K562 (cell line): Measurements from ENCODE around the gene IDS. TPM values are rescaled to one million over a fixed set of nuclear protein-coding genes. Genes with fewer than 3 reads are reported as not detected.

Experiments
- ATAC-seq: fragments of 200-7000 bp; cut with Tn5 transposase; 3 replicates; pipeline ENCODE4 v1.9.1; 2020; ENCODE audit warnings: moderate library complexity
- BruUV-seq: library from RNA; stranded (reverse); fragments of 400-500 nt; replicated peaks from 2 replicates; lab custom pipeline; 2021; lab: Mats Ljungman, UMichigan
- CTCF ChIA-PET: fragments of 300-600 bp; formaldehyde crosslinking; extraction: SDS; loops from one replicate; lab custom pipeline; 2021; ENCODE audit warnings: low intra/inter-chr PET ratio; lab: Yijun Ruan, JAX
- POLR2A ChIA-PET: fragments of 300-600, 350-650 bp; sonication (Branson Sonifier 250); formaldehyde crosslinking; extraction: SDS; loops from one replicate; lab custom pipeline; 2021; ENCODE audit warnings: antibody characterized with exemption, inconsistent platforms; lab: Yijun Ruan, JAX
- DNase-seq, 4 experiments: peaks; one replicate each; pipeline versions ENCODE4 v3.0.0 to v3.0.0-alpha.2; 2011 to 2018; ENCODE audit warnings: low spot score in 3 of 4, mixed read lengths in 3 of 4; ENCODE audit errors: extremely low read depth in 1 of 4
- FAIRE-seq: peaks from 2 replicates; lab custom pipeline; 2011; peaks lifted over from hg19 to GRCh38; lab: Jason Lieb, UNC
- H2AFZ ChIP-seq: 2 replicates; pipeline ENCODE4 v1.6.0; 2011; ENCODE audit warnings: low read depth, low read length, control low read depth, inconsistent platforms
- H3K27ac ChIP-seq: fragments of 200-600 bp; 3 replicates; pipeline ENCODE4 v1.8.0; 2011; ENCODE audit warnings: low read depth, mild to moderate bottlenecking, control low read depth, inconsistent platforms, low read length, moderate library complexity, mixed read lengths; ENCODE audit errors: extremely low read depth
- H3K27me3 ChIP-seq, 2 experiments: fragments of 300-600 bp in 1 of 2; 2 replicates in 1 of 2; 3 replicates in 1 of 2; pipeline versions ENCODE4 v1.6.0 to v1.8.0; 2011; ENCODE audit warnings: inconsistent platforms in 2 of 2, low read length in 2 of 2, mild to moderate bottlenecking in 1 of 2, mixed read lengths in 1 of 2, moderate library complexity in 1 of 2; ENCODE audit not compliant: control insufficient read depth in 2 of 2, insufficient read depth in 2 of 2
- H3K36me3 ChIP-seq: fragments of 300-600 bp; 3 replicates; pipeline ENCODE4 v1.8.0; 2011; ENCODE audit warnings: mild to moderate bottlenecking, low read length, inconsistent platforms; ENCODE audit not compliant: control insufficient read depth, insufficient read depth
- H3K4me1 ChIP-seq, 2 experiments: fragments of 200-600 bp in 1 of 2; replicated peaks in 1 of 2; 2 replicates in 1 of 2; 3 replicates in 1 of 2; pipeline versions ENCODE4 v1.5.1 to v1.8.0; 2011; ENCODE audit warnings: inconsistent platforms in 2 of 2, low read length in 2 of 2, mild to moderate bottlenecking in 1 of 2, mixed read lengths in 1 of 2, moderate library complexity in 1 of 2; ENCODE audit not compliant: control insufficient read depth in 2 of 2, insufficient read depth in 2 of 2
- H3K4me2 ChIP-seq: 2 replicates; pipeline ENCODE4 v1.6.1; 2011; ENCODE audit warnings: low read length, control low read depth, inconsistent platforms, mixed read lengths; ENCODE audit not compliant: insufficient read depth
- H3K4me3 ChIP-seq: fragments of 200-600 bp; sonication (generic), shearing (Covaris generic); 2 replicates; pipeline ENCODE4 v1.5.1; 2016; ENCODE audit warnings: control low read depth, inconsistent platforms
- H3K79me2 ChIP-seq: fragments of 200-600 bp; 3 replicates; pipeline ENCODE4 v1.8.0; 2011; ENCODE audit warnings: low read length, inconsistent platforms; ENCODE audit not compliant: control insufficient read depth, insufficient read depth
- H3K9ac ChIP-seq, 2 experiments: 2 replicates each; pipeline versions ENCODE4 v1.6.0 to v1.6.1; 2011; ENCODE audit warnings: low read depth in 2 of 2, low read length in 2 of 2, control low read depth in 1 of 2, inconsistent platforms in 1 of 2, mild to moderate bottlenecking in 1 of 2, mixed read lengths in 1 of 2; ENCODE audit not compliant: insufficient read depth in 1 of 2
- H3K9me1 ChIP-seq: one replicate; pipeline ENCODE4 v1.6.0; 2011; ENCODE audit warnings: inconsistent platforms, mild to moderate bottlenecking, low read length, moderate library complexity; ENCODE audit not compliant: control insufficient read depth, insufficient read depth
- H3K9me3 ChIP-seq: replicated peaks from 2 replicates; pipeline ENCODE4 v1.5.1; 2011; ENCODE audit warnings: low read depth, low read length, inconsistent platforms; ENCODE audit not compliant: control insufficient read depth, insufficient read depth
- H4K20me1 ChIP-seq: replicated peaks from 2 replicates; pipeline ENCODE4 v1.6.1; 2011; ENCODE audit warnings: low read length, inconsistent platforms, mixed read lengths; ENCODE audit not compliant: control insufficient read depth, insufficient read depth
- ARHGAP35 ChIP-seq: fragments of 450-650 bp; IDR thresholded peaks from 2 replicates; pipeline ENCODE4 v1.6.1; 2018; ENCODE audit not compliant: partially characterized antibody
- ARID1B ChIP-seq: fragments of 450-650 bp; IDR thresholded peaks from 2 replicates; pipeline ENCODE4 v1.6.1; 2016; ENCODE audit warnings: antibody characterized with exemption, mild to moderate bottlenecking, inconsistent platforms
- BRD9 ChIP-seq: fragments of 450-650 bp; IDR thresholded peaks from 2 replicates; pipeline ENCODE4 v1.6.1; 2018; ENCODE audit warnings: low read depth; ENCODE audit not compliant: partially characterized antibody
- GTF2B ChIP-seq: IDR thresholded peaks from 2 replicates; pipeline ENCODE4 v1.6.1; 2011; ENCODE audit not compliant: insufficient read length; ENCODE audit errors: extremely low read depth
- HCFC1 ChIP-seq: IDR thresholded peaks from 2 replicates; pipeline ENCODE4 v1.6.1; 2012; ENCODE audit warnings: low read depth, low read length, improper control_type of control experiment
- NCOR1 ChIP-seq: fragments of 450-650 bp; IDR thresholded peaks from 2 replicates; pipeline ENCODE4 v1.6.1; 2016; ENCODE audit warnings: mild to moderate bottlenecking, moderate library complexity
- NFE2L1 ChIP-seq: fragments of 450-650 bp; IDR thresholded peaks from 2 replicates; pipeline ENCODE4 v1.6.1; 2016; ENCODE audit warnings: missing genetic modification characterization, low read depth, mild to moderate bottlenecking, missing compliant biosample characterization, moderate library complexity, borderline replicate concordance
- NR2C1 ChIP-seq, 2 experiments: fragments of 450-650 bp; IDR thresholded peaks; 2 replicates each; pipeline ENCODE4 v1.6.1; 2017; ENCODE audit warnings: mild to moderate bottlenecking in 2 of 2, antibody characterized with exemption in 1 of 2, inconsistent platforms in 1 of 2, missing compliant biosample characterization in 1 of 2, missing genetic modification characterization in 1 of 2
- RCOR1 ChIP-seq, 2 experiments: IDR thresholded peaks; 2 replicates each; pipeline ENCODE4 v1.6.1; 2012; ENCODE audit warnings: low read depth in 2 of 2, low read length in 2 of 2, borderline replicate concordance in 1 of 2, improper control_type of control experiment in 1 of 2
- TAL1 ChIP-seq: fragments of 450-650 bp; IDR thresholded peaks from 2 replicates; pipeline ENCODE4 v1.6.1; 2016; ENCODE audit warnings: mild to moderate bottlenecking
- TCF15 ChIP-seq: fragments of 250-450 bp; sonication (Bioruptor Pico); IDR thresholded peaks from 2 replicates; pipeline ENCODE4 v1.8.0; 2022; ENCODE audit warnings: moderate library complexity, mild to moderate bottlenecking, inconsistent platforms
- TCF3 ChIP-seq: sonication (generic); formaldehyde crosslinking; IDR thresholded peaks from 2 replicates; pipeline ENCODE4 v1.4.0; 2020; ENCODE audit warnings: mild to moderate bottlenecking, missing genetic modification reagents
- TEAD4 ChIP-seq, 2 experiments: sonication (generic) in 1 of 2; formaldehyde crosslinking in 1 of 2; IDR thresholded peaks; 2 replicates each; pipeline versions ENCODE4 v1.6.1 to v1.8.0; 2012 to 2022; ENCODE audit warnings: borderline replicate concordance in 1 of 2, inconsistent platforms in 1 of 2, low read length in 1 of 2, mild to moderate bottlenecking in 1 of 2, missing genetic modification reagents in 1 of 2
- ZNF431 ChIP-seq: sonication (generic); formaldehyde crosslinking; IDR thresholded peaks from 2 replicates; pipeline ENCODE4 v1.8.0; 2022; ENCODE audit warnings: mild to moderate bottlenecking, missing genetic modification reagents
- ZNF507 ChIP-seq: conservative IDR thresholded peaks from 2 replicates; pipeline ENCODE4 v1.6.1; 2017; ENCODE audit warnings: missing genetic modification characterization, missing compliant biosample characterization
- WGBS: fragments of 100-300 bp; shearing (Covaris generic); methylation state at CpG from one replicate; pipeline ENCODE4 v1.1.6; 2016; ENCODE audit warnings: low coverage, mixed read lengths; ENCODE audit not compliant: insufficient coverage; ENCODE audit errors: missing lambda C conversion rate; 5-methylcytosine and 5-hydroxymethylcytosine counted together
- in situ Hi-C: fragments of 300-500 bp; cut with MboI; formaldehyde crosslinking; loops from 4 replicates; pipeline ENCODE4 v1.15.0; 2018; ENCODE audit warnings: inconsistent platforms, mixed read lengths
- intact Hi-C: fragments of 100-400 bp; cut with micrococcal nuclease; formaldehyde crosslinking; loops from 2 replicates; pipeline ENCODE4 v1.14.2; 2022
- polyA plus RNA-seq, 8 experiments: library from polyadenylated mRNA; depleted of rRNA in 4 of 8; stranded (reverse) in 5 of 8; unstranded in 3 of 8; fragments of >200 nt; fragmentation: Nextera tagmentation in 2 of 8; fragmentation: Illumina TruSeq in 1 of 8; extraction: Ambion mirVana in 2 of 8; extraction: Trizol in 1 of 8; gene quantifications; 2 replicates each; pipeline versions ENCODE4 v1.2.1 to v1.2.3, GENCODE V29; 2011 to 2014; ENCODE audit warnings: inconsistent platforms in 1 of 8, missing spikeins in 1 of 8
- total RNA-seq, 7 experiments: library from RNA; depleted of rRNA in 6 of 7; stranded (reverse); fragments of >200 nt in 6 of 7; fragmentation: Illumina TruSeq in 2 of 7; extraction: Trizol in 2 of 7; gene quantifications; 2 replicates each; pipeline versions ENCODE4 v1.2.1 to v1.2.3, GENCODE V29; 2011 to 2021; ENCODE audit warnings: low replicate concordance in 1 of 7
- TF ChIP-seq, protein P1 (sequence below): fragments of 450-650 bp; IDR thresholded peaks from 2 replicates; pipeline ENCODE4 v1.7.0; 2016; ENCODE audit warnings: borderline replicate concordance
- TF ChIP-seq, protein P2 (sequence below): sonication (generic); formaldehyde crosslinking; IDR thresholded peaks from 2 replicates; pipeline ENCODE4 v1.8.0; 2022; ENCODE audit warnings: mild to moderate bottlenecking, missing genetic modification reagents

IDS gene
- total and polyA plus RNA-seq, 9 of the 15 experiments (the other 6 are each of a cell fraction or from before 2014, with no cell fraction given) = 2.0 to 18.6 (median 8.6) TPM

GRCh38 chrX:149541521-149542047, 36.5 kb upstream of the IDS start:
- intact Hi-C loops = loop anchor here (5.0 kb wide), 1 partner anchor 34 kb away; the partner anchor contains the start of gene IDS
- peak; percentile 17 to 61 (median 21) for DNase-seq
- no TSS peak for BruUV-seq
- peak overlapping the region; percentile 74 to 95 for H3K9ac ChIP-seq
- ChIA-PET POLR2A (interaction anchor here (1.6 kb wide), 1 partner anchor 36 kb away, joined by 4 read pairs; the partner anchor contains the start of gene IDS), CTCF (no interaction called here)
- peak overlapping the region; percentile 71 for H3K4me3 ChIP-seq
- WGBS = 2% methylated on average over 11 of the region's 13 CpGs
- H3K4me2 ChIP-seq = peak overlapping the region; percentile 91
- peak; percentile 29 for FAIRE-seq
- H4K20me1 ChIP-seq = no peaks in the 10 kb centered on the region; the same call in 1 of the 2 replicates
- no peaks in the 10 kb centered on the region for H3K9me1 ChIP-seq
- H3K4me1 ChIP-seq = peaks cover 8 to 16% of the 10 kb centered on the region in 2 experiments; a peak in 4 of 5 replicates
- no peaks in the 10 kb centered on the region for H3K36me3 ChIP-seq
- peak overlapping the region; percentile 81; the same call in 2 of the 3 replicates for H3K27ac ChIP-seq
- H2AFZ ChIP-seq = peak overlapping the region; percentile 100
- H3K27me3 ChIP-seq = no peaks in the 10 kb centered on the region
- ATAC-seq = peak; percentile 2; the same call in 2 of the 3 replicates
- in situ Hi-C loops = no loop called here
- H3K9me3 ChIP-seq = no peaks in the 10 kb centered on the region
- peaks cover 9% of the 10 kb centered on the region; the same call in 1 of the 3 replicates for H3K79me2 ChIP-seq
- TF ChIP-seq HCFC1 (no peak), TCF3 (peak; percentile 74), NR2C1 (IDR thresholded peaks at IDR 0.05) (no peak), NR2C1 (tag; IDR thresholded peaks at IDR 0.05) (no peak), BRD9 (no peak), ZNF507 (tag) (no peak), TCF15 (no peak), TAL1 (peak; percentile 69; the same call in 1 of the 2 replicates), NCOR1 (no peak; the same call in 1 of the 2 replicates), NFE2L1 (no peak), GTF2B (no peak), RCOR1 (IDR thresholded peaks at IDR 0.05; ENCODE audit: borderline replicate concordance in 1 of 2, low read depth in 2 of 2, low read length in 2 of 2) (0 out of 4 replicates have a peak, but pooled peaks of 1 of the 2 experiments have one; percentile 14), ARID1B (peak; percentile 46), TEAD4 (IDR thresholded peaks at IDR 0.05; ENCODE audit: low read length) (peak; percentile 84), TEAD4 (CRISPR knock-in tag; IDR thresholded peaks at IDR 0.05; ENCODE audit: borderline replicate concordance) (no peak), ARHGAP35 (no peak), ZNF431 (CRISPR knock-in tag) (no peak)
- TF ChIP-seq, protein P1, sequence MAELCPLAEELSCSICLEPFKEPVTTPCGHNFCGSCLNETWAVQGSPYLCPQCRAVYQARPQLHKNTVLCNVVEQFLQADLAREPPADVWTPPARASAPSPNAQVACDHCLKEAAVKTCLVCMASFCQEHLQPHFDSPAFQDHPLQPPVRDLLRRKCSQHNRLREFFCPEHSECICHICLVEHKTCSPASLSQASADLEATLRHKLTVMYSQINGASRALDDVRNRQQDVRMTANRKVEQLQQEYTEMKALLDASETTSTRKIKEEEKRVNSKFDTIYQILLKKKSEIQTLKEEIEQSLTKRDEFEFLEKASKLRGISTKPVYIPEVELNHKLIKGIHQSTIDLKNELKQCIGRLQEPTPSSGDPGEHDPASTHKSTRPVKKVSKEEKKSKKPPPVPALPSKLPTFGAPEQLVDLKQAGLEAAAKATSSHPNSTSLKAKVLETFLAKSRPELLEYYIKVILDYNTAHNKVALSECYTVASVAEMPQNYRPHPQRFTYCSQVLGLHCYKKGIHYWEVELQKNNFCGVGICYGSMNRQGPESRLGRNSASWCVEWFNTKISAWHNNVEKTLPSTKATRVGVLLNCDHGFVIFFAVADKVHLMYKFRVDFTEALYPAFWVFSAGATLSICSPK = no peak
- TF ChIP-seq, protein P2, sequence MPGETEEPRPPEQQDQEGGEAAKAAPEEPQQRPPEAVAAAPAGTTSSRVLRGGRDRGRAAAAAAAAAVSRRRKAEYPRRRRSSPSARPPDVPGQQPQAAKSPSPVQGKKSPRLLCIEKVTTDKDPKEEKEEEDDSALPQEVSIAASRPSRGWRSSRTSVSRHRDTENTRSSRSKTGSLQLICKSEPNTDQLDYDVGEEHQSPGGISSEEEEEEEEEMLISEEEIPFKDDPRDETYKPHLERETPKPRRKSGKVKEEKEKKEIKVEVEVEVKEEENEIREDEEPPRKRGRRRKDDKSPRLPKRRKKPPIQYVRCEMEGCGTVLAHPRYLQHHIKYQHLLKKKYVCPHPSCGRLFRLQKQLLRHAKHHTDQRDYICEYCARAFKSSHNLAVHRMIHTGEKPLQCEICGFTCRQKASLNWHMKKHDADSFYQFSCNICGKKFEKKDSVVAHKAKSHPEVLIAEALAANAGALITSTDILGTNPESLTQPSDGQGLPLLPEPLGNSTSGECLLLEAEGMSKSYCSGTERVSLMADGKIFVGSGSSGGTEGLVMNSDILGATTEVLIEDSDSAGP (CRISPR knock-in tag) = no peak
